H1 (cell line): ENCODE measurements around the gene ARFRP1. TPM values are rescaled to one million over a fixed set of nuclear protein-coding genes. Genes with fewer than 3 reads are reported as not detected.

ENCODE experiments used
- SAP30 ChIP-seq: fragments of 300-600 bp; sonication (generic); IDR thresholded peaks from 2 replicates; pipeline ENCODE4 v1.7.1; 2012; ENCODE audit warnings: low read length, moderate library complexity, mild to moderate bottlenecking, inconsistent platforms; ENCODE audit not compliant: insufficient read depth, insufficient replicate concordance
- polyA plus RNA-seq, 7 experiments: library from polyadenylated mRNA; depleted of rRNA in 3 of 7; stranded (reverse) in 5 of 7; unstranded in 2 of 7; fragments of >200 nt in 5 of 7; fragments of 200-250 nt in 2 of 7; gene quantifications; 1 replicate in 5 of 7; 2 replicates in 1 of 7; 4 replicates in 1 of 7; pipeline versions ENCODE4 v1.2.1 to v1.2.3, GENCODE V29; 2011 to 2013; ENCODE audit warnings: missing spikeins in 2 of 7, mixed read lengths in 2 of 7
- total RNA-seq: library from RNA; stranded (reverse); fragmentation: NEBNext Ultra II Directional; extraction: Animal tissue kit (Norgen Biotek cat#: 25700); gene quantifications from 2 replicates; pipeline ENCODE4 v1.2.1, GENCODE V29; 2021

Gene ARFRP1
- total and polyA plus RNA-seq, 2 of the 8 experiments (the other 6 are each of a cell fraction or from before 2014, with no cell fraction given) = 12.9 to 22.9 TPM

- TF ChIP-seq SAP30 = no peak
Measured at GRCh38 chr20:63733117-63733516, 25.3 kb upstream of the ARFRP1 start (continued).
